Loucy (cell line): ENCODE data around the gene RNF113B.

ENCODE experiments used
- H2AFZ ChIP-seq: fragments of 200-600 bp; sonication (generic); 2 replicates; pipeline ENCODE4 v1.6.0; 2016; ENCODE audit warnings: antibody characterized with exemption, mild to moderate bottlenecking, low read length, moderate library complexity
- H3F3A ChIP-seq: fragments of 200-600 bp; 2 replicates; pipeline ENCODE4 v1.6.0; 2016; ENCODE audit warnings: antibody characterized with exemption, low read depth, mild to moderate bottlenecking
- H3K27me3 ChIP-seq: fragments of 200-600 bp; sonication (generic); 2 replicates; pipeline ENCODE4 v1.6.1; 2014; ENCODE audit warnings: low read length, mild to moderate bottlenecking; ENCODE audit not compliant: insufficient read depth, poor library complexity, severe bottlenecking
- H3K36me3 ChIP-seq: fragments of 200-600 bp; sonication (generic); 2 replicates; pipeline ENCODE4 v1.6.1; 2016; ENCODE audit warnings: low read length; ENCODE audit not compliant: insufficient read depth
- H3K4me1 ChIP-seq: fragments of 200-600 bp; sonication (generic); 2 replicates; pipeline ENCODE4 v1.5.1; 2014; ENCODE audit warnings: low read length, mild to moderate bottlenecking; ENCODE audit not compliant: insufficient read depth, poor library complexity, severe bottlenecking
- H3K4me2 ChIP-seq: fragments of 200-600 bp; sonication (generic); 2 replicates; pipeline ENCODE4 v1.6.0; 2014; ENCODE audit warnings: antibody characterized with exemption, low read length, low read depth, mild to moderate bottlenecking; ENCODE audit not compliant: poor library complexity, severe bottlenecking
- H3K4me3 ChIP-seq: fragments of 200-600 bp; sonication (generic); 2 replicates; pipeline ENCODE4 v1.5.1; 2014; ENCODE audit warnings: low read length, mild to moderate bottlenecking, mixed read lengths; ENCODE audit not compliant: poor library complexity, severe bottlenecking
- H3K79me2 ChIP-seq: fragments of 200-600 bp; sonication (generic); 2 replicates; pipeline ENCODE4 v1.6.1; 2014; ENCODE audit warnings: low read length; ENCODE audit not compliant: insufficient read depth
- H3K9ac ChIP-seq: fragments of 200-600 bp; sonication (generic); 2 replicates; pipeline ENCODE4 v1.6.0; 2014; ENCODE audit warnings: mild to moderate bottlenecking, low read depth, low read length, moderate library complexity; ENCODE audit not compliant: poor library complexity, severe bottlenecking
- H3K9me2 ChIP-seq: fragments of 200-600 bp; sonication (generic); replicated peaks from 2 replicates; pipeline ENCODE4 v1.6.1; 2016; ENCODE audit warnings: low read depth, low read length, mixed read lengths
- H3K9me3 ChIP-seq: fragments of 200-600 bp; sonication (generic); 2 replicates; pipeline ENCODE4 v1.6.1; 2014; ENCODE audit warnings: mild to moderate bottlenecking, antibody characterized with exemption, low read length, low read depth; ENCODE audit not compliant: insufficient read depth
- H4K20me1 ChIP-seq: fragments of 200-600 bp; sonication (generic); 2 replicates; pipeline ENCODE4 v1.6.0; 2014; ENCODE audit warnings: antibody characterized with exemption, low read length, mild to moderate bottlenecking; ENCODE audit not compliant: insufficient read depth, poor library complexity, severe bottlenecking
- CTCF ChIP-seq: fragments of 200-600 bp; sonication (generic); conservative IDR thresholded peaks from 2 replicates; pipeline ENCODE4 v1.5.1; 2014; ENCODE audit warnings: mild to moderate bottlenecking, antibody characterized with exemption, low read length
- EZH2phosphoT487 ChIP-seq: fragments of 200-600 bp; IDR thresholded peaks from 2 replicates; pipeline ENCODE4 v1.6.1; 2018; ENCODE audit warnings: antibody characterized with exemption, mild to moderate bottlenecking, moderate library complexity, borderline replicate concordance

Gene RNF113B

GRCh38 chr13:98147521-98147920 is 29.5 kb downstream of the RNF113B start:
- H3K4me1 ChIP-seq: no peaks in the 10 kb centered on the region
- no peak overlapping the region for H3K9ac ChIP-seq

GRCh38 chr13:98144801-98145350 is 32.2 kb downstream of the RNF113B start:
- Histone ChIP-seq H2AFZ (no peak overlapping the region), H3K9me3 (no peaks in the 10 kb centered on the region; the same call in 1 of the 2 replicates), H4K20me1 (no peaks in the 10 kb centered on the region), H3K9me2 (no peaks in the 10 kb centered on the region), H3K27me3 (no peaks in the 10 kb centered on the region), H3K36me3 (no peaks in the 10 kb centered on the region), H3F3A (no peaks in the 10 kb centered on the region), H3K4me1 (no peaks in the 10 kb centered on the region), H3K4me3 (no peak overlapping the region), H3K4me2 (no peak overlapping the region), H3K79me2 (no peaks in the 10 kb centered on the region), H3K9ac (no peak overlapping the region)
- TF ChIP-seq EZH2phosphoT487: no peak
- no peak for TF ChIP-seq CTCF

More at GRCh38 chr13:98147521-98147920, 29.5 kb downstream of the RNF113B start:
- Histone ChIP-seq H3K9me3 (peaks cover 8% of the 10 kb centered on the region; the same call in 1 of the 2 replicates), H2AFZ (no peak overlapping the region), H3F3A (no peaks in the 10 kb centered on the region), H4K20me1 (no peaks in the 10 kb centered on the region), H3K27me3 (no peaks in the 10 kb centered on the region), H3K4me2 (no peak overlapping the region), H3K36me3 (no peaks in the 10 kb centered on the region), H3K9me2 (no peaks in the 10 kb centered on the region), H3K4me3 (no peak overlapping the region), H3K79me2 (no peaks in the 10 kb centered on the region)
- TF ChIP-seq CTCF: no peak
- no peak for TF ChIP-seq EZH2phosphoT487

- Histone ChIP-seq H3K36me3 (no peaks in the 10 kb centered on the region), H3K9ac (no peak overlapping the region), H3K4me3 (no peak overlapping the region), H3K9me2 (no peaks in the 10 kb centered on the region), H4K20me1 (no peaks in the 10 kb centered on the region), H3K79me2 (no peaks in the 10 kb centered on the region), H3K9me3 (no peaks in the 10 kb centered on the region; the same call in 1 of the 2 replicates), H2AFZ (no peak overlapping the region), H3K27me3 (no peaks in the 10 kb centered on the region), H3K4me1 (no peaks in the 10 kb centered on the region), H3K4me2 (no peak overlapping the region), H3F3A (no peaks in the 10 kb centered on the region)
- no peak for TF ChIP-seq EZH2phosphoT487
- no peak for TF ChIP-seq CTCF
These were observed 32.9 kb downstream of the RNF113B start for GRCh38 chr13:98144027-98144741.
